ENCODE data around the gene ASXL2.

- no peak for TF ChIP-seq TAF1 (IDR thresholded peaks at IDR 0.05; ENCODE audit: low read depth, low read length)
- no peak for TF ChIP-seq POLR2A (IDR thresholded peaks at IDR 0.05; ENCODE audit: low read depth, low read length)
These were observed 178.0 kb downstream of the ASXL2 start for GRCh38 chr2:25700221-25700660.
